HEK293 (cell line): ENCODE measurements around the gene NNT.

ENCODE experiments used
- CTCF ChIA-PET: fragments of 350-600 bp; formaldehyde crosslinking; extraction: SDS; loops from one replicate; lab custom pipeline; 2021; ENCODE audit warnings: antibody characterized with exemption; lab: Yijun Ruan, JAX
- POLR2A ChIA-PET: fragments of 300-600 bp; formaldehyde crosslinking; extraction: SDS; loops from one replicate; lab custom pipeline; 2020; ENCODE audit warnings: antibody characterized with exemption, inconsistent platforms; lab: Yijun Ruan, JAX
- H3K27ac ChIP-seq: fragments of 200-500 bp; sonication (Bioruptor generic); 2 replicates; pipeline ENCODE4 v1.5.1; 2014; ENCODE audit warnings: low read depth, low read length, control low read depth, inconsistent platforms; ENCODE audit errors: extremely low read depth
- H3K36me3 ChIP-seq, 2 experiments: fragments of 200-500 bp in 1 of 2; sonication (Bioruptor generic) in 1 of 2; 1 replicate in 1 of 2; 2 replicates in 1 of 2; pipeline ENCODE4 v1.5.1; 2014 to 2017; ENCODE audit warnings: inconsistent platforms in 2 of 2, low read length in 2 of 2; ENCODE audit not compliant: control insufficient read depth in 2 of 2, insufficient read depth in 1 of 2
- H3K4me1 ChIP-seq: fragments of 200-500 bp; sonication (Bioruptor generic); 2 replicates; pipeline ENCODE4 v1.5.1; 2014; ENCODE audit warnings: mild to moderate bottlenecking, low read length, inconsistent platforms; ENCODE audit not compliant: control insufficient read depth, insufficient read depth
- H3K4me3 ChIP-seq: 2 replicates; pipeline ENCODE4 v1.5.1; 2011; ENCODE audit warnings: low read depth, mild to moderate bottlenecking, control low read depth, low read length, moderate library complexity
- H3K9me3 ChIP-seq: fragments of 200-500 bp; sonication (Bioruptor generic); 2 replicates; pipeline ENCODE4 v1.5.1; 2014; ENCODE audit warnings: low read depth, low read length, inconsistent platforms; ENCODE audit not compliant: control insufficient read depth, insufficient read depth
- BCL6B ChIP-seq: fragments of 450-650 bp; formaldehyde crosslinking; IDR thresholded peaks from 2 replicates; pipeline ENCODE4 v1.5.1; 2017; ENCODE audit warnings: missing biosample characterization, missing genetic modification characterization
- KLF1 ChIP-seq: fragments of 450-650 bp; formaldehyde crosslinking; IDR thresholded peaks from 2 replicates; pipeline ENCODE4 v1.5.1; 2016; ENCODE audit warnings: missing biosample characterization, missing genetic modification characterization
- REPIN1 ChIP-seq: fragments of 450-650 bp; formaldehyde crosslinking; IDR thresholded peaks from 2 replicates; pipeline ENCODE4 v1.5.1; 2017; ENCODE audit warnings: missing biosample characterization, missing genetic modification characterization, low read depth
- SCRT1 ChIP-seq: fragments of 450-650 bp; formaldehyde crosslinking; IDR thresholded peaks from 2 replicates; pipeline ENCODE4 v1.5.1; 2016; ENCODE audit warnings: missing biosample characterization, missing genetic modification characterization, borderline replicate concordance
- ZBTB6 ChIP-seq: fragments of 450-650 bp; formaldehyde crosslinking; IDR thresholded peaks from 2 replicates; pipeline ENCODE4 v1.5.1; 2017; ENCODE audit warnings: missing biosample characterization, missing genetic modification characterization
- ZNF133 ChIP-seq: fragments of 450-650 bp; formaldehyde crosslinking; IDR thresholded peaks from 2 replicates; pipeline ENCODE4 v1.5.1; 2016; ENCODE audit warnings: missing biosample characterization, missing genetic modification characterization
- ZNF16 ChIP-seq: fragments of 450-650 bp; formaldehyde crosslinking; IDR thresholded peaks from 2 replicates; pipeline ENCODE4 v1.5.1; 2016; ENCODE audit warnings: low read depth, missing biosample characterization, missing genetic modification characterization
- ZNF239 ChIP-seq: fragments of 450-650 bp; formaldehyde crosslinking; IDR thresholded peaks from 2 replicates; pipeline ENCODE4 v1.5.1; 2016; ENCODE audit warnings: missing biosample characterization, missing genetic modification characterization
- ZNF398 ChIP-seq: fragments of 450-650 bp; formaldehyde crosslinking; IDR thresholded peaks from 2 replicates; pipeline ENCODE4 v1.5.1; 2017; ENCODE audit warnings: missing biosample characterization, missing genetic modification characterization
- ZNF549 ChIP-seq: fragments of 450-650 bp; IDR thresholded peaks from 2 replicates; pipeline ENCODE4 v1.5.1; 2018; ENCODE audit warnings: missing biosample characterization, missing genetic modification characterization, mild to moderate bottlenecking, inconsistent platforms, moderate library complexity
- ZNF600 ChIP-seq: fragments of 450-650 bp; formaldehyde crosslinking; IDR thresholded peaks from 2 replicates; pipeline ENCODE4 v1.5.1; 2016; ENCODE audit warnings: missing biosample characterization, missing genetic modification characterization
- ZNF639 ChIP-seq: fragments of 450-650 bp; formaldehyde crosslinking; IDR thresholded peaks from 2 replicates; pipeline ENCODE4 v1.5.1; 2016; ENCODE audit warnings: missing biosample characterization, missing genetic modification characterization
- ZNF664 ChIP-seq: fragments of 450-650 bp; formaldehyde crosslinking; IDR thresholded peaks from 2 replicates; pipeline ENCODE4 v1.5.1; 2016; ENCODE audit warnings: missing biosample characterization, missing genetic modification characterization
- ZSCAN4 ChIP-seq: fragments of 450-650 bp; formaldehyde crosslinking; IDR thresholded peaks from 2 replicates; pipeline ENCODE4 v1.5.1; 2017; ENCODE audit warnings: missing biosample characterization, missing genetic modification characterization

The NNT gene

GRCh38 chr5:43639566-43639965 is 36.6 kb downstream of the NNT start (continued):
- TF ChIP-seq BCL6B (no peak), ZNF639 (tag by site-specific recombination) (no peak), REPIN1 (tag by site-specific recombination) (no peak), ZNF664 (tag by site-specific recombination) (no peak), ZNF398 (tag by site-specific recombination) (no peak), KLF1 (tag by site-specific recombination) (no peak)

GRCh38 chr5:43642428-43642827 is 39.4 kb downstream of the NNT start:
- no peak overlapping the region for H3K4me3 ChIP-seq
- H3K9me3 ChIP-seq: no peaks in the 10 kb centered on the region
- ChIA-PET CTCF (interaction anchor here (4.3 kb wide), 1 partner anchor 11 kb away, joined by 31 read pairs; no protein-coding TSS in a partner anchor), POLR2A (no interaction called here)
- no peaks in the 10 kb centered on the region for H3K4me1 ChIP-seq
- TF ChIP-seq ZNF16 (tag by site-specific recombination) (no peak), ZBTB6 (tag by site-specific recombination) (no peak)
- H3K36me3 ChIP-seq: peaks cover 13 to 28% of the 10 kb centered on the region in 2 experiments
- no peak overlapping the region for H3K27ac ChIP-seq

- H3K36me3 ChIP-seq: peaks cover 21 to 35% of the 10 kb centered on the region in 2 experiments
- POLR2A ChIA-PET: no interaction called here
- H3K27ac ChIP-seq: no peak overlapping the region
- no peak overlapping the region for H3K4me3 ChIP-seq
- CTCF ChIA-PET: interaction anchor here (1.3 to 4.3 kb wide), 2 partner anchors 12 kb away, joined by 10 to 31 read pairs; no protein-coding TSS in a partner anchor
- no peak for TF ChIP-seq ZNF16 (tag by site-specific recombination)
- TF ChIP-seq ZNF549 (tag by site-specific recombination): no peak
- no peak for TF ChIP-seq ZNF239
- TF ChIP-seq ZNF133: no peak
- no peak for TF ChIP-seq SCRT1
- no peak for TF ChIP-seq ZNF600 (tag by site-specific recombination)
- no peak for TF ChIP-seq ZSCAN4 (tag by site-specific recombination)
- no peaks in the 10 kb centered on the region for H3K4me1 ChIP-seq
- no peaks in the 10 kb centered on the region for H3K9me3 ChIP-seq
Observed at GRCh38 chr5:43643327-43643726, 40.3 kb downstream of the NNT start.
